GM19468 (cell line): ENCODE results near the gene VN1R4.
"Not testable (repeated sequence)": the region's sequence is repeated elsewhere in the genome, so short reads cannot be mapped to it uniquely, and the experiment has no call there.

Source experiments
- ATAC-seq: cut with Tn5 transposase; IDR thresholded peaks from one replicate; pipeline ENCODE4 v1.9.1; 2021; ENCODE audit warnings: mild to moderate bottlenecking, moderate library complexity, moderate number of reproducible peaks; ENCODE audit not compliant: unreplicated experiment; ENCODE audit errors: extremely low read depth

VN1R4 gene

GRCh38 chr19:53267623-53268022 is at the start of gene VN1R4:
Gene VN1R4, minus strand, starts transcription at chr19:53267723. Its CDS starts 58 bp downstream, at chr19:53267665.
- not testable (repeated sequence) for ATAC-seq

- no peak for ATAC-seq
Observed at GRCh38 chr19:53311897-53312296, 44.4 kb upstream of the VN1R4 start.

- ATAC-seq, result no peak
Observed at GRCh38 chr19:53311044-53311443, 43.5 kb upstream of the VN1R4 start.

- no peak for ATAC-seq
Observed at GRCh38 chr19:53308339-53308811, 40.9 kb upstream of the VN1R4 start.

GRCh38 chr19:53301341-53301740 is 33.8 kb upstream of the VN1R4 start:
- ATAC-seq, result not testable (repeated sequence)

- no peak for ATAC-seq
Observed at GRCh38 chr19:53294786-53295441, 27.4 kb upstream of the VN1R4 start.

- no peak for ATAC-seq
Observed at GRCh38 chr19:53290758-53291549, 23.4 kb upstream of the VN1R4 start.

- ATAC-seq, result no peak
Observed at GRCh38 chr19:53285087-53285486, 17.6 kb upstream of the VN1R4 start.

GRCh38 chr19:53281947-53282346 is 14.4 kb upstream of the VN1R4 start:
- ATAC-seq, result not testable (repeated sequence)

GRCh38 chr19:53275480-53275879 is 8.0 kb upstream of the VN1R4 start:
- no peak for ATAC-seq

GRCh38 chr19:53272044-53272443 is 4.5 kb upstream of the VN1R4 start:
- no peak for ATAC-seq

GRCh38 chr19:53269861-53270260 is 2.3 kb upstream of the VN1R4 start:
- ATAC-seq, result not testable (repeated sequence)

- ATAC-seq, result not testable (repeated sequence)
Observed at GRCh38 chr19:53257715-53258342, 9.7 kb downstream of the VN1R4 start, which contains the start of gene VN1R2. Gene VN1R2, plus strand, starts transcription at chr19:53258292. Its CDS starts 84 bp downstream, at chr19:53258376.

- no peak for ATAC-seq
Observed at GRCh38 chr19:53254411-53255341, 12.8 kb downstream of the VN1R4 start, which contains the start of gene ZNF677. Gene ZNF677, minus strand, starts transcription at chr19:53254873. Its CDS starts 3,323 bp downstream, at chr19:53251550.

GRCh38 chr19:53246498-53246897 is 21.0 kb downstream of the VN1R4 start:
- ATAC-seq, result no peak

- ATAC-seq, result no peak
Observed at GRCh38 chr19:53237114-53237777, 30.3 kb downstream of the VN1R4 start.

GRCh38 chr19:53224606-53225005 is 42.9 kb downstream of the VN1R4 start:
- ATAC-seq, result no peak

GRCh38 chr19:53222716-53223115 is 44.8 kb downstream of the VN1R4 start:
- not testable (repeated sequence) for ATAC-seq
